Thymus (tissue), 11 donors: ENCODE results near the gene MRO. TPM values are rescaled to one million over a fixed set of nuclear protein-coding genes. Genes with fewer than 3 reads are reported as not detected.

Experiments used
- DNase-seq, 9 donors: peaks; one replicate each; pipeline ENCODE4 v3.0.0-alpha.2; 2013; ENCODE audit warnings: low spot score in 9 of 9, low read depth in 6 of 9, missing footprints in 1 of 9
- H3K27ac ChIP-seq, 2 donors: one replicate each; pipeline ENCODE4 v1.5.1; 2013; ENCODE audit warnings: control low read depth in 1 of 2, low read depth in 1 of 2, low read length in 1 of 2, mild to moderate bottlenecking in 1 of 2, moderate library complexity in 1 of 2
- H3K27me3 ChIP-seq, 2 donors: one replicate each; pipeline ENCODE4 v1.5.1; 2013; ENCODE audit warnings: low read length in 1 of 2; ENCODE audit not compliant: control insufficient read depth in 2 of 2, insufficient read depth in 1 of 2
- H3K36me3 ChIP-seq, 2 donors: one replicate each; pipeline ENCODE4 v1.5.1; 2013; ENCODE audit warnings: low read length in 1 of 2, mild to moderate bottlenecking in 1 of 2, moderate library complexity in 1 of 2; ENCODE audit not compliant: control insufficient read depth in 2 of 2, insufficient read depth in 2 of 2
- H3K4me1 ChIP-seq, 2 donors: one replicate each; pipeline ENCODE4 v1.5.1; 2013; ENCODE audit warnings: low read length in 2 of 2; ENCODE audit not compliant: control insufficient read depth in 2 of 2, insufficient read depth in 2 of 2
- H3K4me3 ChIP-seq, 2 donors: one replicate each; pipeline ENCODE4 v1.5.1; 2013; ENCODE audit warnings: low read length in 2 of 2, control low read depth in 1 of 2, mild to moderate bottlenecking in 1 of 2
- H3K9me3 ChIP-seq, 2 donors: one replicate each; pipeline ENCODE4 v1.5.1; 2013; ENCODE audit warnings: low read length in 1 of 2, mild to moderate bottlenecking in 1 of 2; ENCODE audit not compliant: control insufficient read depth in 2 of 2, insufficient read depth in 1 of 2
- WGBS: extraction: QIAGEN DNeasy Blood & Tissue Kit; methylation state at CpG from one replicate; pipeline ENCODE4 v1.1.7; 2013; 5-methylcytosine and 5-hydroxymethylcytosine counted together
- polyA plus RNA-seq: library from polyadenylated mRNA; stranded (reverse); fragments of 200-250 nt; gene quantifications from one replicate; pipeline ENCODE4 v1.2.3, GENCODE V29; 2013
- total RNA-seq: library from RNA; stranded (reverse); fragments of 120-200 nt; gene quantifications from one replicate; pipeline ENCODE4 v1.2.4, GENCODE V29; 2013
- donor health status: healthy.

MRO gene
- total and polyA plus RNA-seq, 2 donors = 1.4 to 1.5 TPM

DNA sequence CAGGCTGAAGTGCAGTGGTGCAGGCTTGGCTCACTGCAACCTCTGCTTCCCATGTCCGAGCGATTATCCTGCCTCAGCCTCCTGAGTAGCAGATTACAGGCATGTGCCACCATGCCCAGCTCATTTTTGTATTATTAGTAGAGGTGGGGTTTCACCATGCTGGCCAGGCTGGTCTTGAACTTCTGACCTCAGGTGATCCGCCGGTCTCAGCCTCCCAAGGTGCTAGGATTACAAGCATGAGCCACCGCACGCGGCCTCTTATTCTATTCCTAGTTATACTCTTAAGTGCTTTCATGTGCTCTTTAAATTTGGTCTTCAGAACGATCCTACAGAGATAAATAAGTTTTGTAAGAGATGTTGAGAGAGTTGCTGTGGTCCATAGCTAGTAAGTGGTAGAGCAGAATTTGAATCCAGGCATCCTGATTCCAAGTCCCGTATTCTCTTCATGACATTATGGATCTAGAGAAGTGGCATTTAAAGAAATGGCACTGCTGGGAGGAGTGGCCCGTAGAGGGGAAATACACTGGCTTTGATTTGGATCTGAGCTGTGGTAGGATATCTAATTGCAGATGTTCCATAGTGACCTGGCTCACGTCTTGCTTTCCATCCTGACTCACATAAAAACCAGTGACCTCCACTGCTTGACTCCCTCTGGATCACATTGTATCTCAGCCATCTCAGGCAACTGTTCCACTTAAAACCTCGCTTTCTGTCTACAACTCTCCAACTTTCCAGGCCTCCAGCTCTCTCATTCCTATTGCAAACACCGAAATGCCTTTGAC, 36.4 kb upstream of the MRO start:
- no peak for DNase-seq
- no peaks in the 10 kb centered on the region for H3K36me3 ChIP-seq
- H3K4me3 ChIP-seq = no peak overlapping the region
- 95% methylated on average over 13 of the region's 13 CpGs for WGBS
- H3K27ac ChIP-seq = no peak overlapping the region
- H3K9me3 ChIP-seq = no peaks in the 10 kb centered on the region
- H3K27me3 ChIP-seq = no peaks in the 10 kb centered on the region
- H3K4me1 ChIP-seq = no peaks in the 10 kb centered on the region

DNA sequence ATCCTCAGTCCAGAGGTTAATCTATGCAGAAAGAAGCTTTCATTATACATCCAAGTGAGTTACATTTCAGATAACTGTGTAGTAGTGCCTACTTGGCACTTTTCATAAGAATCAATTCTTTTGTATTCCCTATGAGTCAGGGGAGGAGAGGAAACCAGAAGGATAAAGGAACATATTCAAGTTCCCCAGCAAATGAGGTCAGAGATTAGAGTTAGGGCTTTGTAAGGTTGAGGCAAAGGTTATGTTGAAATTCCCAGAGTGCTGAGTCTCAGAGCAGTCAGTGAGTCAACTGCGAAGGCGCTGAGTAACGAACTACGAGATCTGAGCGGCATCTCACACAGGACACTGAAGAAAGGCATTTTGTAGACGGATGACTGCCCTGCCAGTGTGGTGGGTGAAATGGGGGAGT, 34.1 kb upstream of the MRO start:
- no peaks in the 10 kb centered on the region for H3K4me1 ChIP-seq
- no peak overlapping the region for H3K4me3 ChIP-seq
- no peak for DNase-seq
- H3K27ac ChIP-seq = no peak overlapping the region
- 94% methylated on average over 6 of the region's 6 CpGs for WGBS
- no peaks in the 10 kb centered on the region for H3K36me3 ChIP-seq
- no peaks in the 10 kb centered on the region for H3K27me3 ChIP-seq
- H3K9me3 ChIP-seq = no peaks in the 10 kb centered on the region

DNA sequence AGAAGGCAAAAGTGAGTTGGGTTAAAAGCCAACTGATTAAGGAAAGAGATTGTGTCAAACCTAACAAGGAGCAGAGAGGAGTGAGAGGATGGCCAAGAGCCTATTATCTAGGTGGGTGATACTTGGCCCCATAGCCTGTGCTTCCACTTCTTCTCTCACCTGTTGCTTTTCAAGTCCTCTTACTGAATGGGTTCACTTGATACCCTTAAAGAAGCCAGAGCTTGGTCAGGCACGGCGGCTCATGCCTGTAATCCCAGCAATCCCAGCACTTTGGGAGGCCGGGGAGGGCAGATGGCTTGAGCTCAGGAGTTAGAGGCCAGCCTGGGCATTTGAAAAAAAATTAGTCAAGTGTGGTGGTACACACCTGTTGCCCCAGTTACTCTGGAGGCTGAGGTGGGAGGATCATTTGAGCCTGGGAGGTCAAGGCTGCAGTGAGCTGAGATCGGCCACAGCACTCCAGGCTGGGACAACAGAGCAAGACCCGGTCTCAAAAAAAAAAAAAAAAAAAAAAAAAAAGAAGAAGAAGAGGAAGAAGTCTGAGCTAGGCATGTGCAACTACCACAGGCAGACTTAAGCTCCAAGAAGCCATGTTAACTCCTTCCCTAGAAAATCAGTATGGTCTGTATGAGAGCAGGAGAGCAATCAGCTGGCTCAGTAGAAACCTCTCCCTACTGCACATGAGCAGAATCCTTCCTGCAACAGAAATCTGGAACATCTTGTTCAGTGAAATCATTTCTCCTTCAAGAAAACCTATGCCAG, 30.7 kb upstream of the MRO start:
- Histone ChIP-seq H3K4me3 (no peak overlapping the region), H3K27me3 (no peaks in the 10 kb centered on the region), H3K9me3 (no peaks in the 10 kb centered on the region), H3K36me3 (no peaks in the 10 kb centered on the region), H3K4me1 (no peaks in the 10 kb centered on the region), H3K27ac (no peak overlapping the region)
- 94% methylated on average over 5 of the region's 5 CpGs for WGBS
- no peak for DNase-seq

DNA sequence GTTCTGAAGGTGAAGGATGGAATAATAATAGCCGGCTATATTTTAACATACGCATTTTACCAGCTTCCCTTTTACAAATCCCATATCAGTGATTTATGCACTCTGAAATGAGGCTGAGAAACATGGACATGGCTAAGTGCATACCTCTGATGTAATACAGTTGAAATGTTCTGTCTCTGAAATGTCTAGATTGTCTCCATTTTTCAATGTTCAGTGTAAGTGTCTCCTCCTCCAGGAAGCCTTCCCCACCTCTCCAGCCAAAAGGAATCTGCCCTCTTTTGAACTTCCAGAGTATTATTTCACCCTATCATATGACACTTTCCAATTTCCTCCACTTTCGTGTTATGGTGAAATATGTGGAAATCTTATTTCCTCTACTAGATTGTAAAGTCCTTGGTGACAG, 29.6 kb upstream of the MRO start:
- no peaks in the 10 kb centered on the region for H3K4me1 ChIP-seq
- H3K27me3 ChIP-seq = no peaks in the 10 kb centered on the region
- no peak for DNase-seq
- WGBS = 90% methylated on average over 3 of the region's 3 CpGs
- no peaks in the 10 kb centered on the region for H3K36me3 ChIP-seq
- no peaks in the 10 kb centered on the region for H3K9me3 ChIP-seq
- no peak overlapping the region for H3K4me3 ChIP-seq
- no peak overlapping the region for H3K27ac ChIP-seq

DNA sequence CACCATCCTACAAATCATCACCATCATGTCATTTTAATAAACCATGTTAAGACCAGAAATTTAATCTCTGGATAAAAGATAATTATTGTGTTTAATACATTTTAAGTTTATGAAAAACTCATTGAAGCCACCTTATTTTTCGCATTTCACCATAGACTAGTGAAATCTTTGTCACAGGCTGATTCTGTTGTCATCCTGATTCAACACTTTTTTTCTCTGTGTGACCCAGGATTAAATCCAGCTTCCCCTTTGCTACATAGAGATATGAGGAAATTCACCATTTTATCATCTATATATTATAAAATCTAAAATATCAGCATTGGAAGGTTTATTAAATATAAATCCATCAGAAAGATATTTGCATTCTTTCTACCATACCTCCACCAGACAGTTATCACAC, 29.2 kb upstream of the MRO start:
- WGBS = 98% methylated on average over 1 of the region's 1 CpG
- no peaks in the 10 kb centered on the region for H3K4me1 ChIP-seq
- H3K4me3 ChIP-seq = no peak overlapping the region
- DNase-seq = no peak
- H3K27me3 ChIP-seq = no peaks in the 10 kb centered on the region
- H3K36me3 ChIP-seq = no peaks in the 10 kb centered on the region
- no peaks in the 10 kb centered on the region for H3K9me3 ChIP-seq
- H3K27ac ChIP-seq = no peak overlapping the region

DNA sequence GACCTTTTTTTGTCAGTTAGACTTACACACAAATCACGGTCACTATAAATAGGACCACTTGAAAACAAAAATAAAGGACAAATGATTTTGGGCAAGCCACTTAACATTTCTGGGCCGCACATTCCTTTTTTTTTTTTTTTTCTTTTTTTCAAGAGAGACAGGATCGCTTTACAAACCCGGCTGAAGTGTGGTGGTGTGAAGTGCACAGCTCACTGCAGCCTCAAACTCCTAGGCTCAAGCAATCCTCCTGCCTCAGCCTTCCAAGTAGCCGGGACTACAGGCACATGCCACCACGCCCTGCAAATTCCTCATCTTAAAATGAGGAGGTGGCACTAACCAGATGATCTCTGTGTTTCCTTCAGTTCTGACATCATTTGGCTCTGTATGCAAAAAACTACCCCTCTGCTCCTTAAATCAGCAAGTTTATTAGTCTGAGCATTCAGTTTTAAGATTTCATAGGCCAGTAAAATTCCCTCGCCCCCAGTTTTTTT, 28.3 kb upstream of the MRO start:
- Histone ChIP-seq H3K4me1 (no peaks in the 10 kb centered on the region), H3K27ac (no peak overlapping the region), H3K9me3 (no peaks in the 10 kb centered on the region), H3K27me3 (no peaks in the 10 kb centered on the region), H3K36me3 (no peaks in the 10 kb centered on the region), H3K4me3 (no peak overlapping the region)
- WGBS = 93% methylated on average over 7 of the region's 7 CpGs
- no peak for DNase-seq

DNA sequence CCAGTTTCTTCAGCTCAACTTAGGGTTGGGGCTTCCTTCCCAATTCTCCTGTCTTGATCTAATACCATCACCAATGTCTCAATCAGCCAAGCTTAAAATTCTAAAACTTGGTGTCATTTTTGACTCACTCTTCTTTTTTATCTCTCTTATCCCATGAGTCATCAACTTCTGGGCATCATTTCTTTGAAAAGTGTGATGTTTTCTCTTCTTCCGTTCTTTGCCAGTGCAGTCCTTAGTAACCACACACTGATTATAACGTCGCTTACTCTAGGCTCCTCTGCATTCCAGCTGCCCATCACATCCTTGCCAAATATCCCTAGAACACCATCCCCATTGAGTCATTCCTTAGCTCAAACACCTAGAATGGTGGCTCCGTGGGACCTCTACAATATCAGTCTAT, 27.4 kb upstream of the MRO start:
- DNase-seq = no peak
- no peaks in the 10 kb centered on the region for H3K27me3 ChIP-seq
- H3K4me1 ChIP-seq = no peaks in the 10 kb centered on the region
- H3K9me3 ChIP-seq = no peaks in the 10 kb centered on the region
- whole genome bisulfite sequencing = 97% methylated on average over 4 of the region's 4 CpGs
- H3K36me3 ChIP-seq = no peaks in the 10 kb centered on the region
- H3K4me3 ChIP-seq = no peak overlapping the region
- H3K27ac ChIP-seq = no peak overlapping the region

DNA sequence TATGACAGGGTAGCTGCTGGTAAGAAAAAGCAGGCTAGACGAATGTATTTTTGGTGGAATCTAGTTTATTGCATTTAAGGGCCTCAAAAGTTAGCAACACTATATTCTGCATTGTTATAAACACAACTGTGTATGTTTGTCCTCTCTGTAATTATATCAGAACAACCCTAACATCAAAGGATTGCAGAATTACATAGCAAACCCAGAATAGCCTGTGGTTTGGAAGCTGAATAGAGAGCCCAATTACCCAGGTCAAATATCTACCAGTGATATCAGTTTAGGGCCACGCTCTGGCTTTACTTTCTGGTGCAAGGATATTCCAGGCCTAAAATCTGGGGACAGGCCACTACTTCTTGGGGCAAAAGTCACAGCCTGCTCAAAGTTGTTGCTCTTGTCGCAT, 25.1 kb upstream of the MRO start:
- Histone ChIP-seq H3K36me3 (no peaks in the 10 kb centered on the region), H3K9me3 (no peaks in the 10 kb centered on the region), H3K4me1 (no peaks in the 10 kb centered on the region), H3K27me3 (no peaks in the 10 kb centered on the region), H3K27ac (no peak overlapping the region), H3K4me3 (no peak overlapping the region)
- DNase-seq = no peak
- 95% methylated on average over 3 of the region's 3 CpGs for WGBS

DNA sequence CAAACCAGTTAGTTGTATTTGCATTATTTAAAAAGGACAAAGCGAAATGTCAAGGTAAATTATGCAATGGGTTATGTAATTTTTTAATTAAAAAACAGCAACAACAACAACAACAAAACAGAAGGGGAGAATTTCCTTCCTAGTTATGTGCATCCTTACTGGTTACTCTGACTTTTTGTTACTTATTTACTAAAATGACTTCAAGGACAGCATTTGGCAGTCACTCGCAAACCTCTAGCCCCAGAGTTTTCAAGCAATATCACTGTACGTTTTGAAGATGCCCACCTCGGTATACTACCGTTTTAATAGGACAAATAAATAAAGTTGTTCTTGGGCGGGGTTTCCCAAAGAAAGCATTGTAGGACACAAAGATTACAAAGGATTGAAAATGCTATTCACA, 24.7 kb upstream of the MRO start:
- Histone ChIP-seq H3K36me3 (no peaks in the 10 kb centered on the region), H3K9me3 (no peaks in the 10 kb centered on the region), H3K27ac (no peak overlapping the region), H3K27me3 (no peaks in the 10 kb centered on the region), H3K4me1 (no peaks in the 10 kb centered on the region), H3K4me3 (no peak overlapping the region)
- WGBS = 98% methylated on average over 6 of the region's 6 CpGs
- no peak for DNase-seq
